ENCODE results near the gene MGLL. TPM values are rescaled to one million over a fixed set of nuclear protein-coding genes. Genes with fewer than 3 reads are reported as not detected.

The MGLL gene
- total RNA-seq, 1 donor from 2014 or later, result 27.3 TPM

GRCh38 chr3:127787571-127788365 lies 34.5 kb downstream of the MGLL start:
- no peaks in the 10 kb centered on the region for H4K20me1 ChIP-seq (ENCODE audit: insufficient read depth, low read length)
- no peaks in the 10 kb centered on the region for H3K9me3 ChIP-seq (ENCODE audit: insufficient read depth, low read depth, low read length)
- no peaks in the 10 kb centered on the region for H3K27me3 ChIP-seq (ENCODE audit: insufficient read depth, low read length)
- no peaks in the 10 kb centered on the region for H3K79me2 ChIP-seq (ENCODE audit: insufficient read depth, low read length)
- FAIRE-seq (no peak), DNase-seq (ENCODE audit: low read depth) (no peak)
- H3K36me3 ChIP-seq (ENCODE audit: insufficient read depth, low read length), result no peaks in the 10 kb centered on the region
- H3K4me3 ChIP-seq (ENCODE audit: insufficient read depth, low read depth, low read length), result no peak overlapping the region
- no peak overlapping the region for H3K4me3 Mint-ChIP-seq (ENCODE audit: unreplicated experiment)
- no peaks in the 10 kb centered on the region for H3K27me3 Mint-ChIP-seq (ENCODE audit: low read depth, unreplicated experiment)
- H3K9ac ChIP-seq (ENCODE audit: low read length), result no peak overlapping the region
- H2AFZ ChIP-seq (ENCODE audit: low read depth, low read length), result no peak overlapping the region
- H3K27ac ChIP-seq (ENCODE audit: low read depth, low read length), result no peak overlapping the region
- peaks cover 32% of the 10 kb centered on the region for H3K4me1 Mint-ChIP-seq (ENCODE audit: low read depth, unreplicated experiment)
- H3K9me3 Mint-ChIP-seq (ENCODE audit: unreplicated experiment), result no peaks in the 10 kb centered on the region
- TF ChIP-seq EZH2 (IDR thresholded peaks at IDR 0.05; ENCODE audit: insufficient read depth, low read length) (no peak), CTCF (IDR thresholded peaks at IDR 0.05; ENCODE audit: insufficient read depth, low read depth, low read length) (no peak)
- peaks cover 33% of the 10 kb centered on the region for H3K4me1 ChIP-seq (ENCODE audit: insufficient read depth, low read length)
- no peak overlapping the region for H3K4me2 ChIP-seq (ENCODE audit: low read length)
- H3K36me3 Mint-ChIP-seq (ENCODE audit: low read depth, unreplicated experiment), result no peaks in the 10 kb centered on the region
- H3K27ac Mint-ChIP-seq (ENCODE audit: unreplicated experiment), result no peak overlapping the region

GRCh38 chr3:127787071-127787490 lies 35.2 kb downstream of the MGLL start:
- H3K4me3 Mint-ChIP-seq (ENCODE audit: unreplicated experiment), result no peak overlapping the region
- TF ChIP-seq CTCF (IDR thresholded peaks at IDR 0.05; ENCODE audit: insufficient read depth, low read depth, low read length), result no peak
- no peak overlapping the region for H3K4me3 ChIP-seq (ENCODE audit: insufficient read depth, low read depth, low read length)
- H3K4me1 ChIP-seq (ENCODE audit: insufficient read depth, low read length), result peaks cover 26% of the 10 kb centered on the region
- H3K27ac Mint-ChIP-seq (ENCODE audit: unreplicated experiment), result no peak overlapping the region
- no peak overlapping the region for H2AFZ ChIP-seq (ENCODE audit: low read depth, low read length)
- no peaks in the 10 kb centered on the region for H3K36me3 ChIP-seq (ENCODE audit: insufficient read depth, low read length)
- H3K79me2 ChIP-seq (ENCODE audit: insufficient read depth, low read length), result no peaks in the 10 kb centered on the region
- no peaks in the 10 kb centered on the region for H4K20me1 ChIP-seq (ENCODE audit: insufficient read depth, low read length)
- no peak for DNase-seq (ENCODE audit: low read depth)
- peaks cover 27% of the 10 kb centered on the region for H3K4me1 Mint-ChIP-seq (ENCODE audit: low read depth, unreplicated experiment)
- H3K9me3 Mint-ChIP-seq (ENCODE audit: unreplicated experiment), result no peaks in the 10 kb centered on the region
- no peak overlapping the region for H3K9ac ChIP-seq (ENCODE audit: low read length)
- H3K4me2 ChIP-seq (ENCODE audit: low read length), result no peak overlapping the region
- no peak overlapping the region for H3K27ac ChIP-seq (ENCODE audit: low read depth, low read length)
- no peaks in the 10 kb centered on the region for H3K36me3 Mint-ChIP-seq (ENCODE audit: low read depth, unreplicated experiment)
- no peaks in the 10 kb centered on the region for H3K27me3 Mint-ChIP-seq (ENCODE audit: low read depth, unreplicated experiment)
- H3K9me3 ChIP-seq (ENCODE audit: insufficient read depth, low read depth, low read length), result no peaks in the 10 kb centered on the region
- FAIRE-seq, result no peak
- H3K27me3 ChIP-seq (ENCODE audit: insufficient read depth, low read length), result no peaks in the 10 kb centered on the region
